Kidney epithelial cell (primary cell): Measurements from ENCODE around the gene CINP. TPM values are rescaled to one million over a fixed set of nuclear protein-coding genes. Genes with fewer than 3 reads are reported as not detected.

Experiments
- DNase-seq: peaks from one replicate; pipeline ENCODE4 v3.0.0-alpha.2; 2010; ENCODE audit warnings: low read depth
- H3K27me3 ChIP-seq: 2 replicates; pipeline ENCODE4 v1.6.0; 2011; ENCODE audit warnings: low read length; ENCODE audit not compliant: control insufficient read depth, insufficient read depth
- H3K36me3 ChIP-seq: 2 replicates; pipeline ENCODE4 v1.5.1; 2011; ENCODE audit warnings: low read length; ENCODE audit not compliant: control insufficient read depth, insufficient read depth
- H3K4me3 ChIP-seq: 2 replicates; pipeline ENCODE4 v1.5.1; 2011; ENCODE audit warnings: low read depth, mild to moderate bottlenecking, control low read depth, low read length
- total RNA-seq: library from RNA; depleted of rRNA; stranded (reverse); fragments of >200 nt; gene quantifications from 2 replicates; pipeline ENCODE4 v1.2.3, GENCODE V29; 2015
- TF ChIP-seq, protein P1 (sequence below): IDR thresholded peaks from 2 replicates; pipeline ENCODE4 v1.5.1; 2011; ENCODE audit warnings: mild to moderate bottlenecking, moderate library complexity, low read length, control low read depth, inconsistent platforms; ENCODE audit not compliant: insufficient read depth, poor library complexity, severe bottlenecking

Gene CINP
- total RNA-seq, 1 donor from 2014 or later = 33.7 TPM

DNA sequence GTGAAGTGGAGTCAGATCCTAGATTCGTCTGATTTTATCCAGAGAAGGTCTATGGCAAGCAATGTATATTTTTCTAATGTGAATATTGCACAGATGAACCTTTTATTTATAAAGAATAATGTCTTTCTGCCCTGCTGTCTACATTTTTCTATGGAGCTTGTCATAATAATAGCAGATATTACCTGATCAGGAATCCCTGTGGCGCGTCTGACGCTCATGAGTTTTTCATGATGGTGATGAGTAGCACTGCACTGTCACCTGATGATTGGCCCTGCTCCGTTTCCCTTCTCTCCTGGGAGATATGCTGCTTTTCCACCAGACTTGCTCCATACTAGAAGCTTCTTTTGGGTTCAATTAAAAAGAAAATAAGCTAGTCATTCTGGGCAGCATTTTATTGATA lies 20.5 kb downstream of the CINP start:
- H3K4me3 ChIP-seq = no peak overlapping the region
- H3K27me3 ChIP-seq = no peaks in the 10 kb centered on the region
- no peak for DNase-seq
- peaks cover 1% of the 10 kb centered on the region for H3K36me3 ChIP-seq
- TF ChIP-seq, protein P1, sequence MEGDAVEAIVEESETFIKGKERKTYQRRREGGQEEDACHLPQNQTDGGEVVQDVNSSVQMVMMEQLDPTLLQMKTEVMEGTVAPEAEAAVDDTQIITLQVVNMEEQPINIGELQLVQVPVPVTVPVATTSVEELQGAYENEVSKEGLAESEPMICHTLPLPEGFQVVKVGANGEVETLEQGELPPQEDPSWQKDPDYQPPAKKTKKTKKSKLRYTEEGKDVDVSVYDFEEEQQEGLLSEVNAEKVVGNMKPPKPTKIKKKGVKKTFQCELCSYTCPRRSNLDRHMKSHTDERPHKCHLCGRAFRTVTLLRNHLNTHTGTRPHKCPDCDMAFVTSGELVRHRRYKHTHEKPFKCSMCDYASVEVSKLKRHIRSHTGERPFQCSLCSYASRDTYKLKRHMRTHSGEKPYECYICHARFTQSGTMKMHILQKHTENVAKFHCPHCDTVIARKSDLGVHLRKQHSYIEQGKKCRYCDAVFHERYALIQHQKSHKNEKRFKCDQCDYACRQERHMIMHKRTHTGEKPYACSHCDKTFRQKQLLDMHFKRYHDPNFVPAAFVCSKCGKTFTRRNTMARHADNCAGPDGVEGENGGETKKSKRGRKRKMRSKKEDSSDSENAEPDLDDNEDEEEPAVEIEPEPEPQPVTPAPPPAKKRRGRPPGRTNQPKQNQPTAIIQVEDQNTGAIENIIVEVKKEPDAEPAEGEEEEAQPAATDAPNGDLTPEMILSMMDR = no peak

DNA sequence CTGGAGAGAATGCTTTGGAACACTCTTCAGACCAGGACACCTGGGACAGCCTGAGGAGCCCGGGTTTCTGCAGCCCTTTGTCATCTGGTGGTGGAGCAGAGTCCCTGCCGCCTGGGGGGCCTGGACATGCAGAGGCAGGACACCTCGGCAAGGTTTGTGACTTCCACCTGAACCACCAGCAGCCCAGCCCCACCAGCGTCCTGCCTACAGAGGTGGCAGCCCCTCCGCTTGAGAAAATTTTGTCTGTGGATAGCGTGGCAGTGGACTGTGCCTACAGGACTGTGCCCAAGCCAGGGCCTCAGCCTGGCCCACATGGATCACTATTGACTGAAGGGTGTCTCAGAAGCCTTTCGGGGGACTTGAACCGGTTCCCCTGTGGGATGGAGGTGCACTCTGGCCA lies 21.1 kb downstream of the CINP start:
- peaks cover 1% of the 10 kb centered on the region for H3K36me3 ChIP-seq
- no peaks in the 10 kb centered on the region for H3K27me3 ChIP-seq
- DNase-seq = no peak
- H3K4me3 ChIP-seq = no peak overlapping the region
- TF ChIP-seq, protein P1 = no peak

DNA sequence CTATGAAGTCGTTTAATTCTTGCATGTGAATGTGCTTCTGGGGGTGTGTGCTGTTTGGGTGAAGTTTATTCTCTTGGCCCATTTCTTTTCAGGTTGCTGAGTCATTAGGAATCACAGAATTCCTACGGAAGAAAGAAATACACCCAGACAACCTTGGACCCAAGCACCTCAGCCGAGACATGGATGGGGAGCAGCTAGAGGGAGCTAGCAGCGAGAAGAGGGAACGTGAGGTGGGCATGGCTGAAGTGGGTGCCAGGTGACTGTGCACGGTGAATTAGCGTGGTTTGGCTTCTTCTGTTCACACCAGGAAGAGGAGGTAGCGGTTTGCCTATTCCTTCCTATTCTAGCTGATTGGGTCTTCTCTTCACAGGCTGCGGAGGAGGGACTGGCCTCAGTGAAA lies 24.0 kb downstream of the CINP start:
- no peak for DNase-seq
- TF ChIP-seq, protein P1 = no peak
- no peaks in the 10 kb centered on the region for H3K27me3 ChIP-seq
- H3K36me3 ChIP-seq = no peaks in the 10 kb centered on the region
- no peak overlapping the region for H3K4me3 ChIP-seq

DNA sequence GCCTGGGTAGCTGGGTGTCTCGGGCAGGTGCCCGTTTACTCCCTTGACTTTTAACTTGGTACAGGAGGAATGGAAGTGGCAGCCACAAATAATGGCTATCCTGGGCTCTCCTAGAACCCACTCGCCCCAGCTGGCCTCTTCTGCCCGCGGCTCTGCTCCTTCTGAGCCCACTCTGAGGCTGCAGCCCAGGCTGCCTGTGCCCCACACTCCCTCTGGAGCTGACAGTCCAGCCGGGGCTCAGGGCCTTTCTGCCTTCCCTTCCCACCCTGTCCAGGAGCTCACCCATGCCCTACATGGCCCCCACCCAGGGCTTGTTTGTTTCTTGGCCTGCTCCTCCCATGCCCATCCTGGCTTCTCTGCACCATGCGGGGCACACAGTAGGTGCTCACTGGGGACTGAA lies 27.5 kb downstream of the CINP start:
- Histone ChIP-seq H3K27me3 (no peaks in the 10 kb centered on the region), H3K4me3 (no peak overlapping the region), H3K36me3 (no peaks in the 10 kb centered on the region)
- no peak for DNase-seq
- TF ChIP-seq, protein P1 = no peak

DNA sequence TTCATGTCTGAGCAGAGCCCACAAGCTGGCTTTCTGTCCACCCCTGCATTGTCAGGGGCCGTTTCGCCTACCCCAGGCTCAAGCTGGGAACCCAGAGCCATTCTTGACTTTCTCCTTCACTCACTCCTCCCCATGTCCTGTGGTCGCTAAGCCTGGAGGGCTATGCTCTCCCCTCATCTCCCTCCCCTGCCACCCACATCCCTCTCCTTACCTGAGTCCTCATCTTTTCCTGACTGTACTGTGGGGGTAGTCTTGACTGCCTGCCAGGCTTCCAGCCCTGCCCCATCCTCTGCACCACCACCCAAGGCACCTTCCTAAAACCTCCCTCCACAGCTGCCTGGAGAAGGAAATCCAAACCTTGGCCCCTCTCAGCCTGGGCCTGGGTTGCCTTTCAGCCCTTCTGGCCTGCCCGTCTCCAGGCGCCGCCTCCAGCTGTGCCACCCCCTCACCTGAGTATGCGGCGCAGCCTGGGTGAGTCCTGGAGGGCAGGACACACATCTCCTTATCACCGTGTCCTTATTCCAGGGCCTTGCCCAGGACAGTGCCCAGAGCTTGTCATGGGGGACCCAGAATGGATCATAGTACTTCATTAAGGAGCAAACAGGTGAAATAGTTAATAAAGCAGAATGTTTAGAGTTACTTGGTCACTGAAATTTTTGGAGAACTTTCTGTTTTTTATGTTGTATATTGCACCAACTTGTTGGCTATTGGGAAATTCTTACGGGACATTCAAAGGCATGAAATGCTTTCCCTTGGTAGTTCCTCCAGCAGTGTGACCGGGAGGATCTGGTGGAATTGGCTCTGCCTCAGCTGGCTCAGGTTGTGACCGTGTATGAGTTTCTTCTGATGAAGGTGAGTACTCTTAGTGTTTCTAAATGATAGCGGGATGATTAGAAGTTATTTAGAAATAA lies 28.6 kb downstream of the CINP start:
- H3K36me3 ChIP-seq = no peaks in the 10 kb centered on the region
- DNase-seq = no peak
- no peaks in the 10 kb centered on the region for H3K27me3 ChIP-seq
- no peak overlapping the region for H3K4me3 ChIP-seq
- TF ChIP-seq, protein P1 = no peak

DNA sequence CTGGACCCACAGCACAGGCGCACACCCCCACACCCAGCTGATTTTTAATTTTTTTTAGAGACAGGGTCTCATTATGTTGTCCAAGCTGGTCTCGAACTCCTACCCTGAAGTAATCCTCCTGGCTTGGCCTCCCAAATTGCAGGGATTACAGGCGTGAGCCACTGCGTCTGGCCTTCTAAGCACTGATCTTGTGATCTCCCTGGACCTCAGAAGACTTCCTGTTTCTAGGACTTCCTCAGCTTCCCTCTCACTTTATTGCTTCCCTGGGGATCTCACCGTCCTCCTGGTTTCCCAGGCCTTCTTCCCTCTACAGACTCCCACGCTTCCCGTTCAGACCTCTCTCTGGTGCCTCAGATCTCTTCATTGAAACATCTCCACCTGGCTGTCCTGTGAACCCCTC lies 29.3 kb downstream of the CINP start:
- Histone ChIP-seq H3K4me3 (no peak overlapping the region), H3K36me3 (no peaks in the 10 kb centered on the region), H3K27me3 (no peaks in the 10 kb centered on the region)
- TF ChIP-seq, protein P1 = no peak
- no peak for DNase-seq
